ENCODE measurements around the gene CYB5RL. TPM values are rescaled to one million over a fixed set of nuclear protein-coding genes. Genes with fewer than 3 reads are reported as not detected.

The CYB5RL gene
- total and polyA plus RNA-seq, 2 of the 8 experiments (the other 6 are each of a cell fraction or from before 2014, with no cell fraction given), result 13.2 to 14.1 TPM

DNA sequence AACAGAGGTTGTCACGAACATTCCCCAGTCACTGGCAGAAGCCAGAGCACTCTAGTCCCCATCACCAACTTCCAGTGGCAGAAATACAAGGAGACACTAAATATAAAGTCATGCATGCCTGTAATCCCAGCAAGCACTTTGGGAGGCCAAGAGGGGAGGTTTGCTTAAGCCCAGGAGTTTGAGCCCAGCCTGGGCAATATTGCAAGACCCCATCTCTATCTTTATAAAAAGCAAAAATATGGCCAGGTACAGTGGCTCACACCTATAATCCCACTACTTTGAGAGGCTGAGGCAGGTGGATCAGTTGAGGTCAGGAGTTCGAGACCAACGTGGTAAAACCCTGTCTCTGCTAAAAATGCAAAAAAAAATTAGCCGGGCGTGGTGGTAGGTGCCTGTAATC lies 6.4 kb downstream of the CYB5RL start:
- H3K23ac ChIP-seq (ENCODE audit: insufficient read length), result no peak overlapping the region
- H3K56ac ChIP-seq (replicated peaks; ENCODE audit: insufficient read length, low read depth, low read length), result no peak overlapping the region
- H2BK12ac ChIP-seq (ENCODE audit: low read depth, low read length), result no peak overlapping the region
- WGBS, 2 experiments (ENCODE audit: extremely low coverage in 1 of 2, insufficient coverage in 1 of 2, insufficient read length in 1 of 2, insufficient replicate concordance in 2 of 2, low coverage in 1 of 2, low lambda C conversion rate in 2 of 2, missing lambda C conversion rate in 1 of 2), result 95% methylated on average over 5 of the region's 5 CpGs; no CpG with 5 or more reads in 1 of the 2 experiments
- H2AK5ac ChIP-seq (ENCODE audit: low read depth, low read length), result no peak overlapping the region
- no peaks in the 10 kb centered on the region for H3K27me3 ChIP-seq (replicated peaks in 1 of 4; ENCODE audit: control insufficient read depth in 3 of 4, extremely low read depth in 1 of 4, insufficient read depth in 3 of 4, low read length in 3 of 4)
- H3K79me1 ChIP-seq (ENCODE audit: low read depth, low read length), result 0 out of 2 replicates have a peak, but pooled peaks cover 2% of the 10 kb centered on the region
- H3K4ac ChIP-seq (replicated peaks; ENCODE audit: insufficient read length, low read depth, low read length), result no peak overlapping the region
- no peak overlapping the region for H4K91ac ChIP-seq (replicated peaks; ENCODE audit: insufficient read length, low read length)
- no peak overlapping the region for H2BK5ac ChIP-seq (ENCODE audit: low read depth, low read length)
- H2BK15ac ChIP-seq (ENCODE audit: low read length), result no peak overlapping the region
- no peak overlapping the region for H4K5ac ChIP-seq (ENCODE audit: insufficient read length, low read depth, low read length)
- H3K23me2 ChIP-seq (ENCODE audit: low read depth, low read length), result no peaks in the 10 kb centered on the region
- H3K9me3 ChIP-seq (ENCODE audit: insufficient read depth in 2 of 2, low read depth in 1 of 2, low read length in 1 of 2), result no peaks in the 10 kb centered on the region
- TF ChIP-seq SP2 (IDR thresholded peaks at IDR 0.05; ENCODE audit: low read length) (no peak), FOSL1 (IDR thresholded peaks at IDR 0.05; ENCODE audit: insufficient read depth, low read depth, low read length) (no peak), JUN (IDR thresholded peaks at IDR 0.05; ENCODE audit: low read depth, low read length) (no peak), NRF1 (IDR thresholded peaks at IDR 0.05; ENCODE audit: low read depth, low read length) (no peak)
- TF ChIP-seq, protein P1, sequence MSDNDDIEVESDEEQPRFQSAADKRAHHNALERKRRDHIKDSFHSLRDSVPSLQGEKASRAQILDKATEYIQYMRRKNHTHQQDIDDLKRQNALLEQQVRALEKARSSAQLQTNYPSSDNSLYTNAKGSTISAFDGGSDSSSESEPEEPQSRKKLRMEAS (IDR thresholded peaks at IDR 0.05), result no peak
- H4K8ac ChIP-seq (ENCODE audit: extremely low read depth, insufficient read depth, low read length), result no peak overlapping the region
- peaks cover 0 to 9% (median 5%) of the 10 kb centered on the region in 4 experiments; a peak in 3 of 8 replicates for H3K36me3 ChIP-seq (ENCODE audit: control insufficient read depth in 2 of 4, insufficient read depth in 4 of 4, low read length in 3 of 4)
- no peak overlapping the region for H3K9ac ChIP-seq (replicated peaks in 1 of 4; ENCODE audit: extremely low read depth in 1 of 4, low read depth in 3 of 4, low read length in 3 of 4)
- no peak overlapping the region for H3K14ac ChIP-seq (ENCODE audit: insufficient read length)
- H3K27ac ChIP-seq (ENCODE audit: low read depth, low read length), result no peak overlapping the region
- no peak overlapping the region for H2AFZ ChIP-seq (ENCODE audit: low read length)
- ChIA-PET POLR2A (ENCODE audit: partially characterized antibody) (no interaction called here), CTCF (ENCODE audit: partially characterized antibody) (interaction anchor here (3.5 kb wide), 1 partner anchor 12 kb away, joined by 16 read pairs; no protein-coding TSS in a partner anchor)
- no peaks in the 10 kb centered on the region for H3K4me1 ChIP-seq (replicated peaks in 1 of 4; ENCODE audit: control insufficient read depth in 3 of 4, insufficient read depth in 4 of 4, low read length in 3 of 4)
- no peak overlapping the region for H2BK120ac ChIP-seq (replicated peaks; ENCODE audit: low read depth, low read length)
- DNase-seq (ENCODE audit: low read depth in 1 of 2, low spot score in 2 of 2) (no peak), FAIRE-seq (no peak)
- H2BK20ac ChIP-seq (ENCODE audit: low read length), result no peak overlapping the region
- no peak overlapping the region for H3K18ac ChIP-seq (ENCODE audit: extremely low read depth, low read length)
- H3K4me3 ChIP-seq (ENCODE audit: extremely low read depth in 1 of 4, insufficient read depth in 2 of 4, low read depth in 3 of 4, low read length in 4 of 4), result no peak overlapping the region
- H3K4me2 ChIP-seq (ENCODE audit: insufficient read depth in 1 of 2, low read depth in 2 of 2, low read length in 2 of 2), result no peak overlapping the region
- no peaks in the 10 kb centered on the region for H3K79me2 ChIP-seq (ENCODE audit: control insufficient read depth in 1 of 2, insufficient read depth in 2 of 2, low read length in 2 of 2)
- H4K20me1 ChIP-seq (replicated peaks in 1 of 2; ENCODE audit: control insufficient read depth in 1 of 2, insufficient read depth in 2 of 2, low read length in 2 of 2), result peaks cover 0 to 2% of the 10 kb centered on the region in 2 experiments

Measured in H1 (cell line).